D721Med (cell line): ENCODE data around the gene SMPD3.

Experiments used
- DNase-seq: peaks from one replicate; pipeline ENCODE4 v3.0.0; 2011; ENCODE audit warnings: low spot score; ENCODE audit not compliant: insufficient read length
- FAIRE-seq: peaks from 2 replicates; lab custom pipeline; 2011; peaks lifted over from hg19 to GRCh38; lab: Jason Lieb, UNC
- TF ChIP-seq, protein P1 (sequence below): IDR thresholded peaks from 2 replicates; pipeline ENCODE4 v1.5.1; 2012; ENCODE audit warnings: mild to moderate bottlenecking, control low read depth; ENCODE audit not compliant: insufficient read depth; ENCODE audit errors: missing control alignments

Gene SMPD3

DNA sequence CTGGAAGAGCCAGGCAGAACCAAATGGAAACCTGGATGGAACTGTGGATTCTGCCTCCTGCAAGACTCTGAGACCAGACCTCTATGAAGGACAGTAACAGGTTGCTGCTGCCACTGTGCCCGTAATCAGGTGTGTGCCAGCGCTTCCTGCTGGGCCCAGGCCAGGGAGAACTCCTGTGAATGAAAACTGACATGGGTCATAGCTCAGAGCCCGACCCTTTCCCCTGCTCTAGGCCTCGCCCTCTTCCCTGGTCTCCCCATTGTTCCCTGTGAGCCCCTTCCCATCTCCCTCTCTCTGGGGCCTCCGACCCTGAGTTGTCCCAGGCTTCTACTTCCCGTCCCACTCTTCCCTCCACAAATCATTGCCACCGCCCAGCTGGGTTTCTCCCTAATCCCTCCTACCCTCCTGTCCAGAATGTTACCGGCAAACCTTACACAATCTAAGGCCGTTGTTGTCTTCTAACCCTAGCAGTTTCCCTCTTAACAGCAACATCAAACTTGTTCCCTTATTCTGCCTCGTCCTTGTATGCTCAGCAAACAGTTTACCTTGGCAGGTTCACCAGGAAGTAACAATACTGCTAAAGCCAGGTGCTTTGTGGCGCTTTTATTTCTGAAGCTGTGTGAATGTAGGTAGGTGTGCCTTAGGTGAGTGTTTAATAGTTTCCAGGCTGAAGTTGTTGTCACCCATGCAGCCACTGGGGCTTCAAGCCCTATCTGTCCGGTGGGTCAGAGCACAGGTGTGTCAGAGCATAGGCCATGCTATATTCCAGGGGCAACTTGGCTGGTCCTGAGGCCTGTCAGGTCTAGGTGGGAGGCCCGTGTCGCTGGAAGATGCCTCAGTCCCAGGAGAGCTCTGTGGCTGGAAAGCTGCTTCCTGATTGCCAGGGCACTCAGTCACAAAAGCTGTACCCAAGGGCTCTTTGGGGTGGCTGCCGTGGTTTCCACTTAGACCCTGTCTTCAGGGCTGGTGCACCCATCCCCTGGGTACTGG lies 32.0 kb downstream of the SMPD3 start:
- TF ChIP-seq, protein P1, sequence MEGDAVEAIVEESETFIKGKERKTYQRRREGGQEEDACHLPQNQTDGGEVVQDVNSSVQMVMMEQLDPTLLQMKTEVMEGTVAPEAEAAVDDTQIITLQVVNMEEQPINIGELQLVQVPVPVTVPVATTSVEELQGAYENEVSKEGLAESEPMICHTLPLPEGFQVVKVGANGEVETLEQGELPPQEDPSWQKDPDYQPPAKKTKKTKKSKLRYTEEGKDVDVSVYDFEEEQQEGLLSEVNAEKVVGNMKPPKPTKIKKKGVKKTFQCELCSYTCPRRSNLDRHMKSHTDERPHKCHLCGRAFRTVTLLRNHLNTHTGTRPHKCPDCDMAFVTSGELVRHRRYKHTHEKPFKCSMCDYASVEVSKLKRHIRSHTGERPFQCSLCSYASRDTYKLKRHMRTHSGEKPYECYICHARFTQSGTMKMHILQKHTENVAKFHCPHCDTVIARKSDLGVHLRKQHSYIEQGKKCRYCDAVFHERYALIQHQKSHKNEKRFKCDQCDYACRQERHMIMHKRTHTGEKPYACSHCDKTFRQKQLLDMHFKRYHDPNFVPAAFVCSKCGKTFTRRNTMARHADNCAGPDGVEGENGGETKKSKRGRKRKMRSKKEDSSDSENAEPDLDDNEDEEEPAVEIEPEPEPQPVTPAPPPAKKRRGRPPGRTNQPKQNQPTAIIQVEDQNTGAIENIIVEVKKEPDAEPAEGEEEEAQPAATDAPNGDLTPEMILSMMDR = no peak
- DNase-seq (no peak), FAIRE-seq (no peak)

DNA sequence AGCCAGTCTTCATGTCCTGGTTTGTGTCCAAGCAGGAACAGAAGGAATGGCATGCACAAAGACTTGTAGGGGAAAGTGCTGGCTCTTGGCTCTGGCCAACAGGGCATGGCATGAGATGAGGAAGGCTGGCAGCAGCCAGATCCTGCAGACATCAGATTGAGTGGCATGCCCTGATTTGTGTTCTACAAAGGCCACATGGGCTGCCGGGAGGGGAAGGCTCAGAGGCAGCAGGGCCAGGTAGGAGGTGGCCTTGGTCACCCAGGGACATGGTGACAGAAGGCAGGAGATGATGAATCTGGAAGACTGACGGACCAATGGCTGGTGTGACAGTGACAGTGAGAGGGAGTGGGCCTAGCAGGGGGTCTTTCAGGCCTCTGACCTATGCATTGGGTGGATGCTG lies 33.7 kb downstream of the SMPD3 start:
- no peak for DNase-seq
- FAIRE-seq = no peak
- TF ChIP-seq, protein P1 = no peak

DNA sequence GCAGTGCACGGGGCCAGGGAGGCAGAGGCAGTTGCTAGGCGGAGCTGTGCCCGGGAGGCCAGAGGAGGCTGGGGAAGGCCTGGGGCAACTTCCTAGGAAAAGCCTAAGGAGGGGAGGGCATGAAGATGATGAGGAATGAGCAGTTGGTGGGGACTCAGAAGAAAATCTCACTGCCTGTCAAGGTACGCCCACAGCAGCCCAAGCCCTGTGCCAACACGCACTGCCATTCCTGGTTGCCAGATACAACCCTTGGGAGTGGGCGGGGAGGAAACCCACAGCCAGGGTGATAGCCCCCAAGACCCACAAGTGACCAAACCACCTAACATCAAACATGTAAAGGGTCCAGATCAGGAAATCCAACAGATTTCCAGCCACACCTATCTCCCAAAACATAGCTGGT lies 36.2 kb downstream of the SMPD3 start:
- DNase-seq (no peak), FAIRE-seq (no peak)
- TF ChIP-seq, protein P1 = no peak

DNA sequence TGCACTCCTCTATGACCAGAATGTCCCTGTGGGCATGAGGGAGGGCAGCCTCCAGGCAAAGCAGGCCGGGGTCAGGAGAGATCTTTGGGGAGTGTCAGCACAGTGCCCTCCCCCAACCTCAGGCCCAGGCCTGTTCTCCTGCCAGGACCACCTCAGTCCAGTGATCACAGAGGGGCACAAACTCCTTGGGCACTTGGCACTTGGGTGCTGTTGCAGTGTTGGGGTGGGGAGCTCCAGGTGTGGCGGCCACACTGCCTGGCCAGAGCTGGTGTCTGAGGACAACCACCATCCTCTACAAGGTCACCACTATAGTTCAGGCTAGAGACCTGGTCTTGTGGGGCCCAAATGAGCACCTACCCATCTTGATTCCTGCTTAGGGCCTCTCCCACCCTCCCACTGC lies 37.2 kb downstream of the SMPD3 start:
- TF ChIP-seq, protein P1 = no peak
- DNase-seq = no peak
- FAIRE-seq = no peak

DNA sequence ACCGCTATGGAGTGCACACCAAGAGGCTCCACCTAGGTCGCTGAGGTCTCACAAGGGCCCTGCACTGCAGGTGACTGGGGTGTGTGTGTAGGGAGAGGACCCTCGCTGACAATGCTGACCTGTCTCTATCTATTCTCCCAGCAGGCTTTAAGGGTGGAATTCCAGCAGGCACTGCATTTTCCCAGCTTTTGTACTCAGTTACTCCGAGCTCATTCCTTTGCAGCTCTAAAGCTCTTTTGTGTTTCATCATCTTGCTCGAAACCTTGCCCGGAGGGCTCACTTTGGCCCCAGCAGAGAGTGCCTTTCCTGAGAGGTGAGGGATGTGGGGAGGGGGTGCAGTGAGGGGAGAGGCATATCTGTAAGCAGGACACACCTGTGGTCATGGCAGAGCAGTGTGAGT lies 39.3 kb downstream of the SMPD3 start:
- FAIRE-seq (no peak), DNase-seq (no peak)
- TF ChIP-seq, protein P1 = no peak

DNA sequence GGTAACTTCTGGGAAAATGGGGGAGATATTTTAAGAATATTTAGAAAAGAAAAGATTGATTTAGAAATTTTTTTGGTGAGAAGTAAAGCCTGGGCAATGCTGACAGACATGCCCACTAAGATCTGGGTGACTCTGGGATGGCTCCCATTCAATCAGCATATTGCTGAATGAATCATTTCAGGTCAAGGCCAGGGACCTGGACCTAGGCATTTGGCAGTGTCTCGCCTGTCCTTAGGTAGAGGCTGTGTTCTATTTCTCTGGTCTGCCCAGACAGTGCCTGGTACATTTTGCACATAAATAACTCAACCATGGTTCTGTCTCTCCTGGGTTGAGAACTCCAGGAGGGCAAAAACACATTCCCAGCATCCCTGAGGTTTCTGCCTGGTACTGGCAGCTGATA lies 39.9 kb downstream of the SMPD3 start:
- no peak for FAIRE-seq
- DNase-seq = no peak
- TF ChIP-seq, protein P1 = no peak
